ENCODE data around the gene GIMD1. TPM values are rescaled to one million over a fixed set of nuclear protein-coding genes. Genes with fewer than 3 reads are reported as not detected.

Gene GIMD1
- total and polyA plus RNA-seq, 8 donors: not detected

Other genes with a start within 250 kb of the GIMD1 start
- 10 to 100 TPM; 36.1 to 43.9 TPM for gene TBCK, start 52.6 kb downstream of the GIMD1 start, total RNA-seq
- 10 to 100 TPM; 42.6 to 60.0 (median 48.7) TPM for gene TBCK, start 52.6 kb downstream of the GIMD1 start, polyA plus RNA-seq (ENCODE audit: insufficient read length in 6 of 6)
- 10 to 100 TPM; 38.9 to 42.3 TPM for gene AIMP1, start 52.2 kb downstream of the GIMD1 start, total RNA-seq
- gene AIMP1, start 52.2 kb downstream of the GIMD1 start, polyA plus RNA-seq (ENCODE audit: insufficient read length in 6 of 6): 10 to 100 TPM; 51.3 to 63.3 (median 53.8) TPM

All from left lung (tissue), 8 donors.